Measurements from ENCODE around the gene CCDC43. TPM values are rescaled to one million over a fixed set of nuclear protein-coding genes. Genes with fewer than 3 reads are reported as not detected.

CCDC43 gene
- total and polyA plus RNA-seq, 2 of the 13 experiments (the other 11 are each of a cell fraction or from before 2014, with no cell fraction given), result 17.5 to 94.8 TPM

DNA sequence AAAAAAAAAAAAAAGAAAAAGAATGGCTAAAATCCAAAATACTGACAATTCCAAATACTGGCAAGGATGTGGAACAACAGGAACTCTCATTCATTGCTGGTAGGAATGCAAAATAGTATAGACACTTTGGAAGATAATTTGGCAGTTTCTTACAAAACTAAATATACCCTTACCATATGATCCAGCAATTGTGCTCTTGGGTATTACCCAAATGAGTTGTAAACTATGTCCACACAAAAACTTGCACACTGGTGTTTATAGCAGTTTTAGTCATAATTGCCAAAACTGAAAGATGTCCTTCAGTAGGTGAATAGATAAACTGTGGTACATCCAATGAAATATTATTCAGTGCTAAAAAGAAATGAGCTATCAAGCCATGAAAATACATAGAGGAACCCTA is 41.8 kb downstream of the CCDC43 start:
- ChIA-PET CTCF (ENCODE audit: low intra/inter-chr PET ratio, low total read pairs) (no interaction called here), POLR2A (no interaction called here)
- no peaks in the 10 kb centered on the region for H3K36me3 ChIP-seq (replicated peaks in 1 of 2; ENCODE audit: control insufficient read depth in 1 of 2, insufficient read depth in 2 of 2, low read length in 2 of 2)
- H2AFZ ChIP-seq (ENCODE audit: low read length), result no peak overlapping the region
- no peaks in the 10 kb centered on the region for H4K20me1 ChIP-seq (ENCODE audit: insufficient read depth, low read length)
- intact Hi-C loops (cut with micrococcal nuclease; ENCODE audit: unreplicated experiment), result no loop called here
- in situ Hi-C loops (cut with HindIII; ENCODE audit: extremely low pct_ligation_motif_present, low pct_unique_long_range_greater_than_20kb), result no loop called here
- H3K9ac ChIP-seq (ENCODE audit: insufficient read depth, low read depth, low read length), result no peak overlapping the region
- 0 out of 5 replicates have a peak, but pooled peaks cover 0 to 4% of the 10 kb centered on the region in 2 experiments for H3K27me3 ChIP-seq (ENCODE audit: control insufficient read depth in 1 of 2, insufficient read depth in 2 of 2, low read length in 2 of 2)
- no peaks in the 10 kb centered on the region for H3K79me2 ChIP-seq (ENCODE audit: insufficient read depth, low read length)
- H3K27ac ChIP-seq (ENCODE audit: extremely low read length, insufficient read depth, low read length), result no peak overlapping the region
- no peak for ATAC-seq
- BruUV-seq (replicated peaks), result no TSS peak
- H3K9me3 ChIP-seq (ENCODE audit: low read length), result no peaks in the 10 kb centered on the region
- no peak for FAIRE-seq
- H3K4me2 ChIP-seq (ENCODE audit: low read depth, low read length), result no peak overlapping the region
- H3K4me3 ChIP-seq (replicated peaks in 1 of 3; ENCODE audit: insufficient read depth in 1 of 3, low read depth in 2 of 3, low read length in 3 of 3), result no peak overlapping the region
- DNase-seq (ENCODE audit: low spot score), result no peak
- no peaks in the 10 kb centered on the region for H3K4me1 ChIP-seq (ENCODE audit: insufficient read depth, low read length)
- TF ChIP-seq ZNF274 (CRISPR knock-in tag; IDR thresholded peaks at IDR 0.05), result no peak
- TF ChIP-seq ZNF770 (CRISPR knock-in tag; IDR thresholded peaks at IDR 0.05), result no peak
- TF ChIP-seq PHF5A (CRISPR knock-in tag; IDR thresholded peaks at IDR 0.05; ENCODE audit: low read depth, unreplicated experiment), result no peak
- TF ChIP-seq MAF1 (CRISPR knock-in tag; IDR thresholded peaks at IDR 0.05; ENCODE audit: borderline replicate concordance), result no peak
- no peak for TF ChIP-seq MIXL1 (CRISPR knock-in tag; IDR thresholded peaks at IDR 0.05)
- no peak for TF ChIP-seq NCOA1 (CRISPR knock-in tag; IDR thresholded peaks at IDR 0.05)
- no peak for TF ChIP-seq PRMT3 (CRISPR knock-in tag; IDR thresholded peaks at IDR 0.05; ENCODE audit: borderline replicate concordance, low read depth)
- TF ChIP-seq MLX (CRISPR knock-in tag; IDR thresholded peaks at IDR 0.05), result no peak
- TF ChIP-seq KDM5A (IDR thresholded peaks at IDR 0.05; ENCODE audit: borderline replicate concordance, low read length), result no peak
- TF ChIP-seq KDM2A (CRISPR knock-in tag; IDR thresholded peaks at IDR 0.05; ENCODE audit: borderline replicate concordance, low read depth), result no peak
- TF ChIP-seq ZNF614 (CRISPR knock-in tag; IDR thresholded peaks at IDR 0.05; ENCODE audit: borderline replicate concordance), result no peak
- TF ChIP-seq NR2F1 (CRISPR knock-in tag; IDR thresholded peaks at IDR 0.05), result no peak
- TF ChIP-seq FIP1L1 (IDR thresholded peaks at IDR 0.05; ENCODE audit: borderline replicate concordance, insufficient read depth, low read depth, low read length), result no peak
- no peak for TF ChIP-seq ZNF281 (CRISPR knock-in tag; IDR thresholded peaks at IDR 0.05; ENCODE audit: borderline replicate concordance)
- TF ChIP-seq ATF6 (CRISPR knock-in tag; conservative IDR thresholded peaks at IDR 0.05), result no peak
- TF ChIP-seq ZFX (CRISPR knock-in tag; IDR thresholded peaks at IDR 0.05; ENCODE audit: low read depth), result no peak
- TF ChIP-seq ZNF24 (IDR thresholded peaks at IDR 0.05), result no peak
- TF ChIP-seq LBX2 (CRISPR knock-in tag; IDR thresholded peaks at IDR 0.05; ENCODE audit: borderline replicate concordance), result no peak
